Gastroesophageal sphincter (tissue), 4 donors: Measurements from ENCODE around the gene DCDC1. TPM values are rescaled to one million over a fixed set of nuclear protein-coding genes. Genes with fewer than 3 reads are reported as not detected.

Experiments
- ATAC-seq: fragments of 150-250 bp; one replicate; pipeline ENCODE4 v1.9.1; 2016; ENCODE audit warnings: mild to moderate bottlenecking, moderate library complexity
- H3K27ac ChIP-seq, 4 donors: fragments of 200-600 bp; sonication (generic) in 3 of 4; 1 replicate in 3 of 4; 2 replicates in 1 of 4; pipeline ENCODE4 v1.5.1; 2016 to 2019
- H3K27me3 ChIP-seq: fragments of 200-600 bp; sonication (generic); one replicate; pipeline ENCODE4 v1.5.1; 2019
- H3K36me3 ChIP-seq, 2 donors: fragments of 200-600 bp; sonication (generic); one replicate each; pipeline ENCODE4 v1.5.1; 2019; ENCODE audit warnings: control low read depth in 1 of 2
- H3K4me1 ChIP-seq, 3 donors: fragments of 200-600 bp; sonication (generic); 1 replicate in 2 of 3; 2 replicates in 1 of 3; pipeline ENCODE4 v1.5.1; 2016 to 2019; ENCODE audit warnings: control low read depth in 2 of 3
- H3K4me3 ChIP-seq, 2 donors: fragments of 200-600 bp; sonication (generic); one replicate each; pipeline ENCODE4 v1.5.1; 2019; ENCODE audit warnings: mild to moderate bottlenecking in 1 of 2, moderate library complexity in 1 of 2
- H3K9me3 ChIP-seq, 3 donors: fragments of 200-600 bp; sonication (generic); one replicate each; pipeline ENCODE4 v1.5.1; 2017 to 2019; ENCODE audit warnings: control low read depth in 2 of 3
- CTCF ChIP-seq, 4 experiments: fragments of 200-600 bp in 2 of 4; fragments of 450-650 bp in 2 of 4; sonication (generic) in 1 of 4; IDR thresholded peaks; one replicate each; pipeline ENCODE4 v1.5.1; 2017 to 2019; ENCODE audit warnings: antibody characterized with exemption in 4 of 4, mild to moderate bottlenecking in 2 of 4, moderate library complexity in 2 of 4
- EP300 ChIP-seq: sonication (generic); formaldehyde crosslinking; IDR thresholded peaks from one replicate; pipeline ENCODE4 v1.6.1; 2017; ENCODE audit warnings: antibody characterized with exemption, mild to moderate bottlenecking
- POLR2A ChIP-seq, 2 donors: fragments of 450-650 bp; IDR thresholded peaks; one replicate each; pipeline ENCODE4 v1.6.1; 2017; ENCODE audit warnings: antibody characterized with exemption in 2 of 2, mild to moderate bottlenecking in 2 of 2, moderate library complexity in 1 of 2
- POLR2AphosphoS5 ChIP-seq: sonication (generic); formaldehyde crosslinking; IDR thresholded peaks from one replicate; pipeline ENCODE4 v1.6.1; 2017; ENCODE audit warnings: antibody characterized with exemption
- WGBS, 2 donors: methylation state at CpG; one replicate each; pipeline ENCODE4 v1.1.5; 2018; ENCODE audit warnings: low coverage in 1 of 2; 5-methylcytosine and 5-hydroxymethylcytosine counted together
- total RNA-seq, 4 donors: library from RNA; depleted of rRNA; stranded (reverse); fragments of >200 nt; gene quantifications; one replicate each; pipeline ENCODE4 v1.1.0, GENCODE V29; 2016

The DCDC1 gene
- total RNA-seq, 4 donors from 2014 or later, result 0.13 to 0.35 TPM; not detected in 2

DNA sequence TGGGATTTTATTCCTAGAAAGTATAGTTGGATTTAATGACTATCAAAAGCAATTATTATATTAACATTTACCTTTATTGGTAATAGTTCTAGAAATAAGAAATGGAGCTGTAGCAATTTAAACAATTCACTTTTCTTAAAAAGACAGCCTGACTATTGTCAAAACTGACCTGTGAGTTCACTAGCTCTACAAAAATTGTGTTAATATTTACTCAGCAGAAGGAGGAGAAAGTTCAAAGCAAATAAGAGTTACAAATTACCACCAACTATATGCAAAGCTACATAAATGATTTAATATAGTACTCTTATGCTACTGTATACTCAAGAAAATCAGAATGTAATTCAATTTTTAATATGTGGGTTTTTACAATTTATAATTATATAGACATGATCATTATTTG lies 310.0 kb downstream of the DCDC1 start:
- H3K4me1 ChIP-seq, result no peaks in the 10 kb centered on the region
- H3K9me3 ChIP-seq, result no peaks in the 10 kb centered on the region
- no peaks in the 10 kb centered on the region for H3K27me3 ChIP-seq
- H3K4me3 ChIP-seq, result no peak overlapping the region
- TF ChIP-seq EP300 (no peak), CTCF (IDR thresholded peaks at IDR 0.05) (no peak), POLR2AphosphoS5 (no peak)
- no peak for ATAC-seq
- H3K36me3 ChIP-seq, result no peaks in the 10 kb centered on the region
- no peak overlapping the region for H3K27ac ChIP-seq

DNA sequence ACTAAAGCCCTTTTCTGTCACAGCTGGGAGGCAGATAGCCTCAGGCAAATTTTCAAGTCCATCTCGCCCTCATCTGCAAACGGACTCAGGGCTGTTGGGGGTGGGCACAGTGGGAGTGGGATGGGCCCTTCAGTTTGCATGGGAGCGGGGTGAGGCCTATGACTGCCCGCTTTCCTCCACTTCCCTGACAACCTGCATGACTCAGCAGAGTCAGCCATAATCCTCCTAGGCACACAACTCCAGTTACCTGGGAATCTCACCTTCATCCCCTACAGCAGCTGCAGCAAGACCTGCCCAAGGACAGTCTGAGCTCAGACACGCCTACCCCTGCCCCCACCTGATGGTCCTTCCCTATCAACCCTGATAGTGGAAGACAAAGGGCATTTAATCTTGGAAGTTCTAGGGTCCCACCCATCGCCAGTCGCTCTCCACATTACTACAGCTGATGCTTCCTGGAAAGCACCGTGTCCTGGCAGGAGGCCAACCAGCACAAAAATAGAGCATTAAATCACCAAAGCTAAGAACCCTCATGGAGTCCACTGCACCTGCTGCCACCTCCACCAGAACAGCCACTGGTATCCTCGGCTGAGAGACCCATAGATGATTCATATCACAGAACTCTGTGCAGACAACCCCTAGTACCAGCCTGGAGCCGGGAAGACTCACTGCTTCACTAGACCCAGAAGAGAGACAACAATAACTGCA lies 319.3 kb downstream of the DCDC1 start:
- no peak for ATAC-seq
- no peaks in the 10 kb centered on the region for H3K36me3 ChIP-seq
- TF ChIP-seq CTCF (IDR thresholded peaks at IDR 0.05) (no peak), POLR2AphosphoS5 (no peak), POLR2A (IDR thresholded peaks at IDR 0.05) (no peak), EP300 (no peak)

DNA sequence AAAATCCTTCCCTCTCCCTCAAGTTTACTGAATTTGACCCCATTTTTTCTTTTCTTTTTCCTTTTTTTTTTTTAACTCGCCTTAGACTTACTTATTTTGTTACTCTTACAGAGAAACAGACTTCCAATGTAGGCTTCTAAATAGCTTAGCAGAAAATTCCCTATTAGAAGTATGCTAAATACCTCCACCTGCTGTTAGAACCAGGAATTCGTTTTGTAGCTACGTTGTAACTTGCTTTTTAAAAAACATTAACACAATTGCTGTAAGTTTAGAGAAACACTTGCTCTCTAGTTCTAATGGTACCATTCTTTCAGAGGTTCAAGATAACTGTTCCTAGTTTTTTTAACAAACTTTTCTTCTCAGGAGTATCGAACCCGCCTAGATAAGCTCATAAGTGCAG lies 324.2 kb downstream of the DCDC1 start:
- WGBS, 2 donors, result 32 to 93% methylated on average over 2 to 5 of the region's 5 CpGs
- no peak for TF ChIP-seq CTCF (IDR thresholded peaks at IDR 0.05)
- no peak for TF ChIP-seq EP300
- TF ChIP-seq POLR2A (IDR thresholded peaks at IDR 0.05), result no peak
- no peak for TF ChIP-seq POLR2AphosphoS5
- ATAC-seq, result no peak

More for the DNA sequence above, 319.3 kb downstream of the DCDC1 start:
- H3K9me3 ChIP-seq, result peaks cover 0 to 11% (median 0%) of the 10 kb centered on the region in 3 donors
- WGBS, 2 donors, result 60 to 79% methylated on average over 1 to 2 of the region's 10 CpGs
- no peak overlapping the region for H3K27ac ChIP-seq
- H3K27me3 ChIP-seq, result no peaks in the 10 kb centered on the region
- H3K4me3 ChIP-seq, result no peak overlapping the region
- H3K4me1 ChIP-seq, result no peaks in the 10 kb centered on the region

DNA sequence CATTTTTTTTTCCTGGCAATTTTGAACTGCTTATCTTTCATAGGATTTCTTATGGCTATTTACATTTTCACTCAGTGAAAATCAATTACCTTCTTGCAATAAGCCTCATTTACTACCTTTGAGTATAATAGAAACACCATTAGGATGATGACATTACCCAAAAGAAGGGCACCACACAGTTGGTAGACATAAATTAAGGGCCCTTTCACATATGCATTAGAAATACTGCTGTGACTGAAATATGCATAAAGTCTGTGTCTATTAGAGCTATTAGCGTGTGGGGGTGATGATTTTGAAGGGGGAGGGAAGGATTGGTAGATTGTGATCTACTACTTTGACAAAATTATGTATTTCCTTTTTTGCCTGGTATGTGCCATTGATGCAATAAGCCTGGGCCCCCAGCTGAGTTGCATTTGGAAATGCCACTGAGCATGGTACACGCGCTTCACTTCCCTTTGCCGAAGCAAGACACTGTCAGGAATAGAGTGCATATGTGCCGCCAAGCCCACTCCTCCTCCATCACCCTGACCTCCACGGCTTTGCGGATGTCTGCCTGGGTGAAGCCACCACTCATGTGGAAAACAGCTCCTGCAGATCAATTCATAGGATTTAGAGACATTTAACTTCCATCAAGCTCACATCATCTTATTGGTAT lies 339.3 kb downstream of the DCDC1 start:
- Histone ChIP-seq H3K4me1 (no peaks in the 10 kb centered on the region), H3K27me3 (no peaks in the 10 kb centered on the region), H3K36me3 (no peaks in the 10 kb centered on the region), H3K9me3 (no peaks in the 10 kb centered on the region), H3K27ac (no peak overlapping the region), H3K4me3 (no peak overlapping the region)
- no peak for ATAC-seq
- TF ChIP-seq EP300, result no peak
- TF ChIP-seq POLR2A (IDR thresholded peaks at IDR 0.05), result no peak
- no peak for TF ChIP-seq CTCF (IDR thresholded peaks at IDR 0.05)
- TF ChIP-seq POLR2AphosphoS5, result no peak
- WGBS, 2 donors, result 70 to 80% methylated on average over 1 to 7 of the region's 7 CpGs

More for the DNA sequence above, 324.2 kb downstream of the DCDC1 start:
- no peaks in the 10 kb centered on the region for H3K27me3 ChIP-seq
- H3K4me1 ChIP-seq, result no peaks in the 10 kb centered on the region
- no peaks in the 10 kb centered on the region for H3K36me3 ChIP-seq
- no peak overlapping the region for H3K4me3 ChIP-seq
- no peaks in the 10 kb centered on the region for H3K9me3 ChIP-seq
- H3K27ac ChIP-seq, result no peak overlapping the region

DNA sequence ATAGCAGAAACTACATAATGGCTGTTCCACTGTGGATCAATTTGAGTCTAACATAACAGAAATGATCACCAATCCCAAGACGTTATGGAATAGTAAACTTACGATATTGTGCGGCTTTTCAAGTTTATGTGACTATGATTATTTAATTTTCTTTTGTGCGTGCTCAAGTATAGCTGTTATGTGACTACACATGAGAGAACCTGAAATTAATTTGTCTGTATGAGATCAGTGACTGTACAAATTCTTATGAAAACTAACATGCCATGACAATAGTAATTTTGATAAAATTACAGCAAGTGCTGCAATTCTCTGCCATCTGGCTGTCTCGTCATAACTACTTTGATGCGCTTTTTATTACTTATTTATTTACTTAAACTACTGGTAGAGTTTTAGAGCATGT lies 343.2 kb downstream of the DCDC1 start:
- TF ChIP-seq POLR2AphosphoS5 (no peak), POLR2A (IDR thresholded peaks at IDR 0.05) (no peak), CTCF (IDR thresholded peaks at IDR 0.05) (no peak), EP300 (no peak)
- no peak overlapping the region for H3K27ac ChIP-seq
- no peaks in the 10 kb centered on the region for H3K4me1 ChIP-seq
- no peaks in the 10 kb centered on the region for H3K27me3 ChIP-seq
- no peak overlapping the region for H3K4me3 ChIP-seq
- no peaks in the 10 kb centered on the region for H3K36me3 ChIP-seq
- ATAC-seq, result no peak
- WGBS, 2 donors, result 66 to 67% methylated on average over 6 of the region's 6 CpGs
- H3K9me3 ChIP-seq, result no peaks in the 10 kb centered on the region
